GM21717 (cell line): ENCODE data around the gene GCNT1.
"Not testable (repeated sequence)": the region's sequence is repeated elsewhere in the genome, so short reads cannot be mapped to it uniquely, and the experiment has no call there.

Experiments used
- ATAC-seq: cut with Tn5 transposase; IDR thresholded peaks from one replicate; pipeline ENCODE4 v1.9.1; 2021; ENCODE audit warnings: mild to moderate bottlenecking, moderate library complexity; ENCODE audit not compliant: unreplicated experiment

The GCNT1 gene

DNA sequence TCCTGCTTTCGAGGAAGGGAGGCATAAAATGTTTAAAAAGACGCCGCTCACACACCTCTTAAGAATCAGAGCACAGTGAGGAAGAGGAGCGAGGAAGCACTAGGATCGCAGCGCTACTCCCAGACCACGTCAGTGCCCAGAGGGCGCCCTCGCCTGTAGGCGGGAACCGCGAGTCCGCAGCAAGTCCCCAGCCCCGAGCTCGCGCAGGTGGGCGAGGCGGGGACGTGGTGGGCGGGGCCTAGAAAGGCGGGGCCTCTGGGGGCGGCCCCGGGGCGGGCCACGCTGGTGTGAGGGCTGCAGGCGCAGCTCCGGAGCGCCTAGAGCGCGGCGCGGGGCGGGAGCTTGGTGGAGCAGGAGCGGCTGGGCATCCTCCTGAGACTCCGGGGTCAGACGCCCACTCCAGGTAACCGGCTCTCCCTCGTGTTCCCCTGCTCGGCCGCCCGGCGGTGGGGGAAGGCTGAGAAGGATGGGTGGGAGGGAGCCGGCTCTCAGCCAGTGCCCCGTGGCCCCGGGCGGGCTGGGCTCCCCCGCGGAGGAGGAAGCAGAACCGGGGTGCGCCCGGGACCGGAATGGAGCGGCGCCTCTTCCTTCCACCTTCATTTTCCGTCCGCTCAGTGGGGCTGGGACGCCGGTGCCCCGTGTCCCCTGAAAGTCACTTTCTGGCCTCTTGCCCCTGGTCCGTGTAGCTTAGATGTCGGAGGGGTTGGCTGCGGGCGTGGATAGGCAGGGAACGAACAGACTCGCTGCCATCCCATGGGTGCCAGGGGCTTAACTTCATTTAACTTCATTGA is at the start of gene GCNT1:
GCNT1 (plus strand) TSS at position 280 of the 791 bp plus-strand sequence. CDS start 43,200 bp downstream, outside the sequence.
- ATAC-seq = peak; percentile 81

- ATAC-seq = no peak
Measured at GRCh38 chr9:76412638-76413037, 46.3 kb upstream of the GCNT1 start.

DNA sequence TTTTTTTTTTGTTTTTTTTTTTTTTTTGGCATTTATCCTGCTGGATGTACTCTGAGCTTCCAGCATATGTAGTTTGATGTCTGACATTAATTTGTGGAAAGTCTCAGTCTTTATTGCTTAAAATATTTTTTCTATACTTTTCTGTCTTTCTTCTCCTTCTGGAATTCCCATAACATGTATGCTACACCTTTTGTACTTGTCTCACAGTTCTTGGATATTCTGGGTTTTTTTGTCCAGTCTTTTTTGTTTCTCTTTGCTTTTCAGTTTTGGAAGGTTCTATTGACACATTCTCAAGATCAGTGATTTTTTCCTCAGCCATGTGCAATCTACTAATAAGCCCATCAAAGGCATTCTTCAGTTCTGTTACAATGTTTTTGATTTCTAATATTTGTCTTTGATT is 45.3 kb upstream of the GCNT1 start:
- ATAC-seq = no peak

GRCh38 chr9:76414661-76415060 is 44.3 kb upstream of the GCNT1 start:
- ATAC-seq = peak; percentile 46

- ATAC-seq = no peak
Measured at GRCh38 chr9:76415154-76415553, 43.8 kb upstream of the GCNT1 start.

DNA sequence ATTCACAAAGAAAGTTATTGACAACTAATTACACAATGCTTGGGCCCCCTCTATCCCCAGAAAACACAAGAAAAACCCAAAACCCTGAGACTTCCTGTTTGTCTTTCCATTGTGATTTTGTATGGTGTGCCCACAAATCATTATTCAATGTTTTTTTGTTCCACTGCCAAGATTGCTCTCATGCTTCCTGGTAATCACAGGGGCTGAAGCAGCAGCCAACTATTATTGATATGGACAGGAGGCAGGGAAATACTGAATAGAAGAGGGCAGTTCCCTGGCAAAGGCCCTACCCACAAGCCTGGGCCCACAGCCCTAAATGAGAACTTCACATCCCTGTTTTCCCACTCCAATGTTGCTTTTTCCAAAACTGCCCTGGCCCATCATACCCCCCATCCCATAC is 43.3 kb upstream of the GCNT1 start:
- no peak for ATAC-seq

GRCh38 chr9:76417394-76417793 is 41.6 kb upstream of the GCNT1 start:
- ATAC-seq = no peak

DNA sequence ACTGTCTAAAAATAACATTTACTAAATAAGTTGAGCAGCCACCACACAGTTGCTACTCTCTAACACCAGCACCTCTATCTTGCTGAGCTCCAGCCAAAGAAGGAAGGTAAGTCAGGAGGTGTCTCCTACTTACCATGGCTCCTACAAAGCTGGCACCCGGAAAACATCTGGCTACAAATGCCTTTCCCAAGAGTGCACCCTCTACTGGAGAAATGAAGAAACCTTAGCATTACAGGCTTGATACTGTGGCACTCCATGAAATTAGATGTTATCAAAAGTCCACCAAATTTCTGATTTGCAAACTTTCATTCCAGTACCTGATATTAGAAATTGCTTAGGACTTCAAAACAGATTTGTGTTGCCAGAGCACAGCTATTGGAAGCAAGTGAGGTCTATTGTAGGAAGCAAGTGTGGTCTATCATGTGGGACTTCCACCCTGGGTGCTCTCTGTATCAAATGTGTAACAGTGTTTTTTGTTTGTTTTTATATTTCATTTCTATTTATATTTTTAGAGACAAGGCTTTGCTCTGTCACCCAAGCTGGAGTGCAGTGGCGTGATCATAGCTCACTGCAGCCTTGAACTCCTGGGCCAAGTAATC is 39.1 kb upstream of the GCNT1 start:
- ATAC-seq = no peak

GRCh38 chr9:76423216-76424177 is 35.5 kb upstream of the GCNT1 start:
- no peak for ATAC-seq

DNA sequence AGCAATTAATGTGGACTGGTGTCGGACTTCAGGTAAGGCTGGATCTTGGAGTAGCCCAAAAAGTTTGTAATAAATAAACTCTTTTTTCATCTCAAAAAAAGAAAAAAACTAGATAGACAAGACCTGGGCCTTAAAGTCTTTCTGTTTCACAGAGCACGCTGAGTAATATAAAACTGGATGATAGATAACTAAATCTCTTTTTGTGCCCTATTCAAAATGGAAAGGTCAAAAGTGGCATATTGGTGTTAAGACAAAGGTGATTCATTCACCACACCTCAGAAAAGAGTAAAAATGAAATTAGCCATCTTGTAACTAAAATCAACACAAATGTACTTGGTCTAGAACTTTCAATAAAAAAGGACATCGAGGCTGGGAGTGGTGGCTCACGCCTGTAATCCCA is 34.5 kb upstream of the GCNT1 start:
- no peak for ATAC-seq

DNA sequence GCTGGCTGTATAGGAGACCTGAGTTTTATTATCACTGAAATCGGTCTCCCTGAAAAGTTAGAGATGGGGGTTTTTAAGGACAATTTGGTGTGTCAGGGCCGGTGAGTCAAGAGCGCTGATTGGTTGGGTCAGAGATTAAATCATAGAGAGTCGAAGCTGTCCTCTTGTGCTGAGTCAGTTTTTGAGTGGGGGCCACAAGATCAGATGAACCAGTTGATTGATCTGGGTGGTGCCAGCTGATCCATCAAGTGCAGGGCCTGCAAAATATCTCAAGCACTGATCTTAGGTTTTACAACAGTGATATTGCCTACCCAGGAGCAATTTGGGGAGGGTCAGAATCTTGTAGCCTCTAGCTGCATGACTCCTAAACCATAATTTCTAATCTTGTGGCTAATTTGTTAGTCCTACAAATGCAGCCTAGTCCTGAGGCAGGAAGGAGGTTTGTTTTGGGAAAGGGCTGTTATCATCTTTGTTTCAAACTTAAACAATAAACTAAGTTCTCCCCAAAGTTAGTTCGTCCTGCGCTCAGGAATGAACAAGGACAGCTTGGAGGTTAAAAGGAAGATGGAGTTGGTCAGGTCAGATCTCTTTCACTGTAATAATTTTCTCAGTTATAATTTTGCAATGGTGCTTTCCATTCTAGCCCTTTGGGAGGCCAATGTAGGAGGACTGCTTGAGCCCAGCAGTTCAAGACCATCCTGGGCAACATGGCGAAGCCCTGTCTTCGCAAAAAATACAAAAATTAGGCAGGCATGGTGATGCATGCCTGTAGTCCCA is 33.1 kb upstream of the GCNT1 start:
- no peak for ATAC-seq

DNA sequence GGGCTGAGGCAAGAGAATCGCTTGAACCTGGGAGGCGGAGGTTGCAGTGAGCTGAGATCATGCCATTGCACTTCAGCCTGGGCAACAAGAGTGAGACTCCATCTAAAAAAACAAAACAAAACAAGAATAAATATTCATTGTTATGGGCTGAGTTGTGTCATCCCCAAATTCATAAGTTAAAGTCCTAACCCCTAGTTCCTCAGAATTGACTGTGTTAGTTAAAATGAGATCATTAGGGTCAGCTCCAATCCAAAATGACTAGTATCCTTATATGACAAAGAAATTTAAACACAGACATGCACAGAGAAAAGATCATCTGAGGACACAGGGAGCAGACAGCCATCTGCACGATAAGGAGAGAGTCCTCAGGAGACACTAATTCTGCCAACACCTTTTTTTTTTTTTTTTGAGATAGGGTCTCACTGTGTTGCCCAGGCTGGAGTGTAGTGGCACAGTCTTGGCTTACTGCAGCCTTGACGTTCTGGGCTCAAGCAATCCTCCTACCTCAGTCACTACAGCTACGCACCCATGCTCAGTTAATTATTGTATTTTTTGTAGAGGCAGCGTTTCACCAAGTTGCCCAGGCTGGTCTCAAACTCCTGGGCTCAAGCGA is 32.1 kb upstream of the GCNT1 start:
- no peak for ATAC-seq

GRCh38 chr9:76431601-76432000 is 27.4 kb upstream of the GCNT1 start:
- no peak for ATAC-seq

GRCh38 chr9:76433406-76433805 is 25.6 kb upstream of the GCNT1 start:
- no peak for ATAC-seq

GRCh38 chr9:76433836-76434235 is 25.1 kb upstream of the GCNT1 start:
- ATAC-seq = no peak

DNA sequence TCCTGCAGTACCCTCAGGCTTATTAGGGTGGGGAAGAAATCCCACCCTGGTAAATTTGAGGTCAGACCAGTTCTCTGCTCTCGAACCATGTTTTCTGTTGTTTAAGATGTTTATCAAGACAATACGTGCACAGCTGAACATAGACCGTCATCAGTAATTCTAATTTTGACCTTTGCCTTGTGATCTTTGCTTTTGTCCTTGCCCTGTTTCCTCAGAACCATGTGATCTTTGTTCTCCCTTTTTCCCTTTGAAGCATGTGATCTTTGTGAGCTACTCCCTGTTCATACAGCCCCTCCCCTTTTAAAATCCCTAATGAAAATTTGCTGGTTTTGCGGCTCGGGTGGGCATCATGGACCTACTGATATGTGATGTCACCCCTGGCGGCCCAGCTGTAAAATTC is 24.1 kb upstream of the GCNT1 start:
- not testable (repeated sequence) for ATAC-seq

DNA sequence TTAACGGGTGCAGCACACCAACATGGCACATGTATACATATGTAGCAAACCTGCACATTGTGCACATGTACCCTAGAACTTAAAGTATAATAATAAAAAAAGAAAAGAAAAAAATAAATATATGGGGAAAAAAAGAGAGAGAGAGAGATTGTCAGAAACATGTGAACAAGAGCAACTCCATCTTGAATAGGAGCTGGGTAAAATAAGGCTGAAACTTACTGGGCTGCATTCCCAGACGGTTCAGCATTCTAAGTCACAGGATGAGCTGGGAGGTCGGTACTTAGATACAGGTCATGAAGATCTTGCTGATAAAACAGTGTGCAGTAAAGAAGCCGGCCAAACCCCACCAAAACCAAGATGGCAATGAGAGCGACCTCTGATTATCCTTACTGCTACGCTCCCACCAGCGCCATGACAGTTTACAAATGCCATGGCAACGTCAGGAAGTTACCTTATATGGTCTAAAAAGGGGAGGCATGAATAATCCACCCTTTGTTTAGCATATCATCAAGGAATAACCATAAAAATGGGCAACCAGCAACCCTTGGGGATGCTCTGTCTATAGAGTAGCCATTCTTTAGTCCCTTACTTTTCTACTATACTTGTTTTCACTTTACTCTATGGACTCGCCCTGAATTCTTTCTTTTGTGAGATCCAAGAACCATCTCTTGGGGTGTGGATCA is 21.8 kb upstream of the GCNT1 start:
- ATAC-seq = not testable (repeated sequence)

DNA sequence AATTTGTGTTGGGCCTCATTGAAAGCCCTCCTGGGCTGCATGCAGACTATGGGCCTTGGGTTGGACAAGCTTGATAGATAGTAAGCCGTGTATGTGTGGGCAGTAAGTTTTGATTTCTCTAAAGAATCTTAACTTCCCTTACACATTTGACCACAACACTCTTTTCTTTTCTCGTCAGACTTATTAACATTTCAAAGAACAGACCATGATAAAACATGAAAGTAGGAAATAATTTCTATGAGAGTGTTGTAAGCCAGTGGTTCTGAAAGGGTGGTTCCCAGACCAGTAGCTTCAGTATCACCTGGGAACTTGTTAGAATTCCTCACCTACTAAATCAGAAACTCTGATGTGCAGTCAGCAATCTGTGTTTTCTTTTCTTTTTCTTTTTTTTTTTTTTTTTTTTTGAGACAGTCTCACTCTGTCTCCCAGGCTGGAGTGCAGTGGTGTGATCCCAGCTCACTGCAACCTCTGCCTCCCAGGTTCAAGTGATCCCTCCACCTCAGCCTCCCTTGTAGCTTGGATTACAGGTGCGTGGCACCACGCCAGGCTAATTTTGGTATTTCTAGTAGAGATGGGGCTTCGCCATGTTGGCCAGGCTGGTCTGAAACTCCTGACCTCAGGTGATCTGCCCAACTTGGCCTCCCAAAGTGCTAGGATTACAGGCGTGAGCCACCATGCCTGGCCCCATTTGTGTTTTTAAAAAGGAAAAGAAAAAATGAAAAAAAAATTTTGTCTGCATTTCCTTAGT is 20.0 kb upstream of the GCNT1 start:
- peak; percentile 81 for ATAC-seq
